ENCODE data around the gene KDM5C. TPM values are rescaled to one million over a fixed set of nuclear protein-coding genes. Genes with fewer than 3 reads are reported as not detected.
A peak's percentile ranks its signal among the peaks of the same experiment; 100 is the strongest.

KDM5C gene
- total and polyA plus RNA-seq, 9 of the 15 experiments (the other 6 are each of a cell fraction or from before 2014, with no cell fraction given) = 0.62 to 136 (median 52.4) TPM

- TF ChIP-seq CREB5 (CRISPR knock-in tag; IDR thresholded peaks at IDR 0.05) = no peak
- TF ChIP-seq FOXM1 (IDR thresholded peaks at IDR 0.05; ENCODE audit: low read depth) = peak; percentile 52; the same call in 1 of the 2 replicates
- no peak for TF ChIP-seq FOXM1 (CRISPR knock-in tag; IDR thresholded peaks at IDR 0.05; ENCODE audit: low read depth)
- no peak for TF ChIP-seq LARP7 (IDR thresholded peaks at IDR 0.05)
- TF ChIP-seq ZNF23 (CRISPR knock-in tag; IDR thresholded peaks at IDR 0.05) = no peak
- no peak for TF ChIP-seq KLF1 (tag; IDR thresholded peaks at IDR 0.05)
- TF ChIP-seq NCOR1 (IDR thresholded peaks at IDR 0.05) = peak; percentile 93
- no peak for TF ChIP-seq HMG20B (CRISPR knock-in tag; IDR thresholded peaks at IDR 0.05)
- TF ChIP-seq STAT6 (CRISPR knock-in tag; IDR thresholded peaks at IDR 0.05) = no peak
- TF ChIP-seq ZNF121 (CRISPR knock-in tag; conservative IDR thresholded peaks at IDR 0.05) = no peak
- TF ChIP-seq HDGF (IDR thresholded peaks at IDR 0.05) = no peak
- no peak for TF ChIP-seq FOXK1 (CRISPR knock-in tag; IDR thresholded peaks at IDR 0.05; ENCODE audit: borderline replicate concordance)
- TF ChIP-seq TCF3 (CRISPR knock-in tag; IDR thresholded peaks at IDR 0.05) = peak; percentile 95
- TF ChIP-seq ZFP30 (CRISPR knock-in tag; IDR thresholded peaks at IDR 0.05; ENCODE audit: borderline replicate concordance) = no peak
- no peak for TF ChIP-seq KLF13 (tag; IDR thresholded peaks at IDR 0.05; ENCODE audit: borderline replicate concordance, low read depth)
- TF ChIP-seq MECOM (CRISPR knock-in tag; IDR thresholded peaks at IDR 0.05) = 0 out of 2 replicates have a peak, but pooled peaks have one; percentile 39
- TF ChIP-seq EZH2 (IDR thresholded peaks at IDR 0.05; ENCODE audit: borderline replicate concordance, low read depth, low read length) = no peak
- TF ChIP-seq ELF2 (CRISPR knock-in tag; IDR thresholded peaks at IDR 0.05) = no peak
- no peak for TF ChIP-seq SNRNP70 (optimal IDR thresholded peaks at IDR 0.05; ENCODE audit: low read depth, low read length)
- TF ChIP-seq MCM3 (IDR thresholded peaks at IDR 0.05) = no peak
- TF ChIP-seq WHSC1 (IDR thresholded peaks at IDR 0.05; ENCODE audit: low read length) = no peak
- 0 out of 2 replicates have a peak, but pooled peaks have one; percentile 62 for TF ChIP-seq XRCC5 (IDR thresholded peaks at IDR 0.05; ENCODE audit: low read depth, low read length)
- TF ChIP-seq CEBPG (CRISPR knock-in tag; IDR thresholded peaks at IDR 0.05) = no peak
- no peak for TF ChIP-seq CEBPG (tag; conservative IDR thresholded peaks at IDR 0.05 in 1 of 2, IDR thresholded peaks at IDR 0.05 in 1 of 2)
- TF ChIP-seq HMG20A (CRISPR knock-in tag; conservative IDR thresholded peaks at IDR 0.05) = no peak
- TF ChIP-seq MAFG (tag; conservative IDR thresholded peaks at IDR 0.05) = no peak
- no peak for TF ChIP-seq GABPB2 (CRISPR knock-in tag; conservative IDR thresholded peaks at IDR 0.05)
- peak; percentile 59; the same call in 1 of the 2 replicates for TF ChIP-seq EP400 (IDR thresholded peaks at IDR 0.05)
- no peak for TF ChIP-seq NFYB (IDR thresholded peaks at IDR 0.05; ENCODE audit: extremely low read depth, insufficient read length)
- TF ChIP-seq CCAR2 (IDR thresholded peaks at IDR 0.05; ENCODE audit: low read depth, low read length) = no peak
- TF ChIP-seq THRAP3 (IDR thresholded peaks at IDR 0.05; ENCODE audit: borderline replicate concordance) = no peak
Measured at GRCh38 chrX:53255738-53256191, 30.8 kb upstream of the KDM5C start (continued).
